Endothelial cell of umbilical vein (primary cell): ENCODE measurements around the gene CCDC142.

Experiments
- POLR2A ChIP-seq: IDR thresholded peaks from 2 replicates; pipeline ENCODE4 v1.6.1; 2012; ENCODE audit warnings: low read depth, mild to moderate bottlenecking, control low read depth, low read length
- POLR2AphosphoS5 ChIP-seq: IDR thresholded peaks from 2 replicates; pipeline ENCODE4 v1.6.1; 2012; ENCODE audit warnings: low read depth, mild to moderate bottlenecking, control low read depth, low read length, moderate library complexity; ENCODE audit not compliant: insufficient read depth
- TF ChIP-seq, protein P1 (sequence below), 2 donors: IDR thresholded peaks; 1 replicate in 1 of 2; 2 replicates in 1 of 2; pipeline ENCODE4 v1.5.1; 2011; ENCODE audit warnings: low read length in 2 of 2, mild to moderate bottlenecking in 2 of 2, moderate library complexity in 2 of 2, control low read depth in 1 of 2, inconsistent platforms in 1 of 2, low read depth in 1 of 2; ENCODE audit not compliant: insufficient read depth in 1 of 2; ENCODE audit errors: extremely low read depth in 1 of 2

DNA sequence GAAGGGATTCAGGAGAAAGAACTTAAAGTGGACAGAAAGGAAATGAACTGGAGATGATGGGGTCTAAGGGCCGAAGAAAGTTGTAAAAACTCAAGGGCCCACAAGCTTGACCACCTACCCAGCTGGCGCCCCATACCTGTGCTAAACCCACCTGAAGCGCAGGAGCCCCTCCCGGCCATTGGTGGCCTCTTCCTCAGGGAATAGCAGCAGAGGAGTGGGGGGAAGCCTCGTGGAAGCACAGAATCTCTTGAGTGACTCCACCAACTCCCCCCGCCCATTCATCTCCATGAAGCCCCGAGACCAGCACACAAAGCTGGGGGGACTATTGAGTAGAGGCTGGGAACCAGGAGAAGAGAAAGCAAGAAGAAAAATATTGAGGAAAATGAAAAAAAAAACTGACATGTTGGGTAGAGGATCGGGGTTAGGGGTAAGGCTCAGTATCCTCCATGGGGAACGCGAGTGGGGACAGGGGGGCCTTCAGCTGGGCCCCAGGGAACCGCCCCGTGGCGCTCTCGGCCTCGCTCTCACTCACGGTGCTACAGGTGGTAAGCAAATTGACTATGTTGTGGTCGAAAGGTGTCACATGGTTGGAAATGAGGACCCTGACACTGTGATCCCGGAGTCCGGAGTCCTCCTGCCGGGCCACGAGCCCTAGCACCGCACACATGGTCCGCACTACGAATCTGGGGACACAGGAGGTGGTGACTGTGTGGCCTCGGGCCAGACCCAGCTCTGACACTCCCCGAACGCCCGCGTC is 46.0 kb upstream of the CCDC142 start:
- TF ChIP-seq, protein P1, sequence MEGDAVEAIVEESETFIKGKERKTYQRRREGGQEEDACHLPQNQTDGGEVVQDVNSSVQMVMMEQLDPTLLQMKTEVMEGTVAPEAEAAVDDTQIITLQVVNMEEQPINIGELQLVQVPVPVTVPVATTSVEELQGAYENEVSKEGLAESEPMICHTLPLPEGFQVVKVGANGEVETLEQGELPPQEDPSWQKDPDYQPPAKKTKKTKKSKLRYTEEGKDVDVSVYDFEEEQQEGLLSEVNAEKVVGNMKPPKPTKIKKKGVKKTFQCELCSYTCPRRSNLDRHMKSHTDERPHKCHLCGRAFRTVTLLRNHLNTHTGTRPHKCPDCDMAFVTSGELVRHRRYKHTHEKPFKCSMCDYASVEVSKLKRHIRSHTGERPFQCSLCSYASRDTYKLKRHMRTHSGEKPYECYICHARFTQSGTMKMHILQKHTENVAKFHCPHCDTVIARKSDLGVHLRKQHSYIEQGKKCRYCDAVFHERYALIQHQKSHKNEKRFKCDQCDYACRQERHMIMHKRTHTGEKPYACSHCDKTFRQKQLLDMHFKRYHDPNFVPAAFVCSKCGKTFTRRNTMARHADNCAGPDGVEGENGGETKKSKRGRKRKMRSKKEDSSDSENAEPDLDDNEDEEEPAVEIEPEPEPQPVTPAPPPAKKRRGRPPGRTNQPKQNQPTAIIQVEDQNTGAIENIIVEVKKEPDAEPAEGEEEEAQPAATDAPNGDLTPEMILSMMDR (IDR thresholded peaks at IDR 0.05; ENCODE audit: extremely low read depth in 1 of 2, insufficient read depth in 1 of 2, low read depth in 1 of 2, low read length in 2 of 2): no peak
- no peak for TF ChIP-seq POLR2A
- TF ChIP-seq POLR2AphosphoS5: no peak
